ENCODE results near the gene TPSG1.

TPSG1 gene

GRCh38 chr16:1264345-1265089 is 39.4 kb upstream of the TPSG1 start:
- DNase-seq (ENCODE audit: insufficient read length, low spot score) (no peak), FAIRE-seq (peak; percentile 66)
- TF ChIP-seq SPI1 (IDR thresholded peaks at IDR 0.05; ENCODE audit: low read depth, low read length) (no peak), TAF1 (IDR thresholded peaks at IDR 0.05; ENCODE audit: low read depth, low read length) (no peak), POLR2AphosphoS5 (IDR thresholded peaks at IDR 0.05; ENCODE audit: low read depth, low read length) (no peak), PAX5 (IDR thresholded peaks at IDR 0.05; ENCODE audit: insufficient read depth, low read length, severe bottlenecking) (no peak), POLR2A (IDR thresholded peaks at IDR 0.05; ENCODE audit: low read depth, low read length) (no peak), POU2F2 (IDR thresholded peaks at IDR 0.05; ENCODE audit: low read depth, low read length) (no peak)

- no peak for DNase-seq (ENCODE audit: insufficient read length, low spot score)
- FAIRE-seq, result no peak
- no peak for TF ChIP-seq POLR2A (IDR thresholded peaks at IDR 0.05; ENCODE audit: low read depth, low read length)
- TF ChIP-seq POLR2AphosphoS5 (IDR thresholded peaks at IDR 0.05; ENCODE audit: low read depth, low read length), result no peak
- TF ChIP-seq SPI1 (IDR thresholded peaks at IDR 0.05; ENCODE audit: low read depth, low read length), result no peak
- no peak for TF ChIP-seq POU2F2 (IDR thresholded peaks at IDR 0.05; ENCODE audit: low read depth, low read length)
- TF ChIP-seq TAF1 (IDR thresholded peaks at IDR 0.05; ENCODE audit: low read depth, low read length), result no peak
- TF ChIP-seq PAX5 (IDR thresholded peaks at IDR 0.05; ENCODE audit: insufficient read depth, low read length, severe bottlenecking), result no peak
Observed at GRCh38 chr16:1263591-1264344, 38.7 kb upstream of the TPSG1 start.

- TF ChIP-seq POLR2AphosphoS5 (IDR thresholded peaks at IDR 0.05; ENCODE audit: low read depth, low read length), result no peak
- TF ChIP-seq TAF1 (IDR thresholded peaks at IDR 0.05; ENCODE audit: low read depth, low read length), result no peak
- no peak for TF ChIP-seq SPI1 (IDR thresholded peaks at IDR 0.05; ENCODE audit: low read depth, low read length)
- no peak for DNase-seq (ENCODE audit: insufficient read length, low spot score)
- no peak for FAIRE-seq
Observed at GRCh38 chr16:1262846-1263221, 37.8 kb upstream of the TPSG1 start.

- DNase-seq (ENCODE audit: insufficient read length, low spot score), result no peak
- FAIRE-seq, result no peak
- TF ChIP-seq TAF1 (IDR thresholded peaks at IDR 0.05; ENCODE audit: low read depth, low read length), result no peak
- TF ChIP-seq POU2F2 (IDR thresholded peaks at IDR 0.05; ENCODE audit: low read depth, low read length), result no peak
- no peak for TF ChIP-seq PAX5 (IDR thresholded peaks at IDR 0.05; ENCODE audit: insufficient read depth, low read length, severe bottlenecking)
- no peak for TF ChIP-seq POLR2A (IDR thresholded peaks at IDR 0.05; ENCODE audit: low read depth, low read length)
- no peak for TF ChIP-seq POLR2AphosphoS5 (IDR thresholded peaks at IDR 0.05; ENCODE audit: low read depth, low read length)
- TF ChIP-seq SPI1 (IDR thresholded peaks at IDR 0.05; ENCODE audit: low read depth, low read length), result no peak
Observed at GRCh38 chr16:1262210-1262845, 37.3 kb upstream of the TPSG1 start.

GRCh38 chr16:1261131-1261892 is 36.2 kb upstream of the TPSG1 start:
- DNase-seq (ENCODE audit: insufficient read length, low spot score) (no peak), FAIRE-seq (no peak)
- TF ChIP-seq SPI1 (IDR thresholded peaks at IDR 0.05; ENCODE audit: low read depth, low read length), result no peak
- TF ChIP-seq POU2F2 (IDR thresholded peaks at IDR 0.05; ENCODE audit: low read depth, low read length), result no peak
- TF ChIP-seq POLR2A (IDR thresholded peaks at IDR 0.05; ENCODE audit: low read depth, low read length), result no peak
- TF ChIP-seq TAF1 (IDR thresholded peaks at IDR 0.05; ENCODE audit: low read depth, low read length), result no peak
- no peak for TF ChIP-seq POLR2AphosphoS5 (IDR thresholded peaks at IDR 0.05; ENCODE audit: low read depth, low read length)
- TF ChIP-seq PAX5 (IDR thresholded peaks at IDR 0.05; ENCODE audit: insufficient read depth, low read length, severe bottlenecking), result no peak

GRCh38 chr16:1260101-1260680 is 35.1 kb upstream of the TPSG1 start:
- no peak for TF ChIP-seq POLR2A (IDR thresholded peaks at IDR 0.05; ENCODE audit: low read depth, low read length)
- no peak for TF ChIP-seq PAX5 (IDR thresholded peaks at IDR 0.05; ENCODE audit: insufficient read depth, low read length, severe bottlenecking)
- TF ChIP-seq POLR2AphosphoS5 (IDR thresholded peaks at IDR 0.05; ENCODE audit: low read depth, low read length), result no peak
- no peak for FAIRE-seq
- DNase-seq (ENCODE audit: insufficient read length, low spot score), result no peak

- FAIRE-seq (no peak), DNase-seq (ENCODE audit: insufficient read length, low spot score) (no peak)
- no peak for TF ChIP-seq SPI1 (IDR thresholded peaks at IDR 0.05; ENCODE audit: low read depth, low read length)
- TF ChIP-seq POLR2A (IDR thresholded peaks at IDR 0.05; ENCODE audit: low read depth, low read length), result no peak
- no peak for TF ChIP-seq TAF1 (IDR thresholded peaks at IDR 0.05; ENCODE audit: low read depth, low read length)
- TF ChIP-seq POU2F2 (IDR thresholded peaks at IDR 0.05; ENCODE audit: low read depth, low read length), result no peak
- TF ChIP-seq POLR2AphosphoS5 (IDR thresholded peaks at IDR 0.05; ENCODE audit: low read depth, low read length), result no peak
- no peak for TF ChIP-seq PAX5 (IDR thresholded peaks at IDR 0.05; ENCODE audit: insufficient read depth, low read length, severe bottlenecking)
Observed at GRCh38 chr16:1259760-1260068, 34.6 kb upstream of the TPSG1 start.

- no peak for TF ChIP-seq POLR2A (IDR thresholded peaks at IDR 0.05; ENCODE audit: low read depth, low read length)
- TF ChIP-seq PAX5 (IDR thresholded peaks at IDR 0.05; ENCODE audit: insufficient read depth, low read length, severe bottlenecking), result no peak
- no peak for TF ChIP-seq POU2F2 (IDR thresholded peaks at IDR 0.05; ENCODE audit: low read depth, low read length)
- TF ChIP-seq POLR2AphosphoS5 (IDR thresholded peaks at IDR 0.05; ENCODE audit: low read depth, low read length), result no peak
- no peak for TF ChIP-seq SPI1 (IDR thresholded peaks at IDR 0.05; ENCODE audit: low read depth, low read length)
- no peak for TF ChIP-seq TAF1 (IDR thresholded peaks at IDR 0.05; ENCODE audit: low read depth, low read length)
- FAIRE-seq (no peak), DNase-seq (ENCODE audit: insufficient read length, low spot score) (no peak)
Observed at GRCh38 chr16:1258906-1259759, 34.1 kb upstream of the TPSG1 start.

Measured in GM12891 (cell line).